HCT116 (cell line): Measurements from ENCODE around the gene NECAB2. TPM values are rescaled to one million over a fixed set of nuclear protein-coding genes. Genes with fewer than 3 reads are reported as not detected.

Experiments
- ATAC-seq: fragments of 200-7000 bp; cut with Tn5 transposase; 2 replicates; pipeline ENCODE4 v1.9.1; 2020; ENCODE audit warnings: mild to moderate bottlenecking, moderate library complexity
- BruUV-seq: library from RNA; stranded (reverse); fragments of 400-500 nt; replicated peaks from 2 replicates; lab custom pipeline; 2021; lab: Mats Ljungman, UMichigan
- CTCF ChIA-PET: fragments of 300-600 bp; sonication (Branson Sonifier 250); formaldehyde crosslinking; loops from one replicate; lab custom pipeline; 2021; ENCODE audit warnings: antibody characterized with exemption; lab: Charles Lee
- POLR2A ChIA-PET: fragments of 300-600, 350-600 bp; sonication (Branson Sonifier 250); formaldehyde crosslinking; loops from one replicate; lab custom pipeline; 2021; ENCODE audit warnings: antibody characterized with exemption; lab: Charles Lee
- RAD21 ChIA-PET, 2 experiments: fragments of 300-600 bp; sonication (Branson Sonifier 250); formaldehyde crosslinking; loops; one replicate each; lab custom pipeline; 2023; ENCODE audit warnings: low total read pairs in 2 of 2; ENCODE audit not compliant: uncharacterized antibody in 2 of 2, unreplicated experiment in 2 of 2, low non-redundant PET in 1 of 2; lab: Charles Lee
- DNase-seq: peaks from one replicate; pipeline ENCODE4 v3.0.0-alpha.2; 2010; ENCODE audit warnings: low read depth, low spot score
- H2AFZ ChIP-seq: fragments of 200-600 bp; shearing (Covaris generic), sonication (generic); 2 replicates; pipeline ENCODE4 v1.6.1; 2017; ENCODE audit warnings: low read depth, mixed run types, mixed read lengths, antibody characterized with exemption, low read length; ENCODE audit not compliant: poor library complexity, severe bottlenecking
- H3K27ac ChIP-seq: 2 replicates; pipeline ENCODE4 v1.5.1; 2012; ENCODE audit warnings: low read depth, low read length
- H3K27me3 ChIP-seq: fragments of 200-600 bp; sonication (generic); 2 replicates; pipeline ENCODE4 v1.6.1; 2016; ENCODE audit warnings: mixed run types, low read length, mixed read lengths; ENCODE audit not compliant: insufficient read depth
- H3K36me3 ChIP-seq, 2 experiments: fragments of 200-500 bp in 1 of 2; fragments of 200-600 bp in 1 of 2; sonication (Bioruptor generic) in 1 of 2; sonication (generic) in 1 of 2; 2 replicates each; pipeline versions ENCODE4 v1.5.1 to v1.6.1; 2014 to 2016; ENCODE audit warnings: low read length in 2 of 2, inconsistent platforms in 1 of 2, mixed read lengths in 1 of 2, mixed run types in 1 of 2; ENCODE audit not compliant: insufficient read depth in 2 of 2, control insufficient read depth in 1 of 2
- H3K4me1 ChIP-seq, 2 experiments: fragments of 200-600 bp in 1 of 2; sonication (generic) in 1 of 2; 2 replicates each; pipeline versions ENCODE4 v1.5.1 to v1.6.1; 2012 to 2017; ENCODE audit warnings: low read length in 2 of 2, inconsistent platforms in 1 of 2, mild to moderate bottlenecking in 1 of 2, mixed read lengths in 1 of 2, mixed run types in 1 of 2, moderate library complexity in 1 of 2; ENCODE audit not compliant: insufficient read depth in 2 of 2, control insufficient read depth in 1 of 2
- H3K4me2 ChIP-seq: fragments of 200-600 bp; sonication (generic); 2 replicates; pipeline ENCODE4 v1.6.1; 2017; ENCODE audit warnings: mixed run types, low read length, mixed read lengths
- H3K4me3 ChIP-seq, 2 experiments: fragments of 200-600 bp in 1 of 2; sonication (generic) in 1 of 2; replicated peaks in 1 of 2; 2 replicates each; pipeline ENCODE4 v1.5.1; 2011 to 2016; ENCODE audit warnings: low read length in 2 of 2, control low read depth in 1 of 2, low read depth in 1 of 2, mild to moderate bottlenecking in 1 of 2, mixed read lengths in 1 of 2, mixed run types in 1 of 2
- H3K79me2 ChIP-seq: fragments of 200-600 bp; sonication (generic); 2 replicates; pipeline ENCODE4 v1.6.1; 2017; ENCODE audit warnings: mild to moderate bottlenecking, mixed run types, low read length, moderate library complexity, mixed read lengths; ENCODE audit not compliant: insufficient read depth
- H3K9ac ChIP-seq: fragments of 200-600 bp; sonication (generic); 2 replicates; pipeline ENCODE4 v1.6.1; 2016; ENCODE audit warnings: low read length, mixed read lengths
- H3K9me2 ChIP-seq: fragments of 200-600 bp; sonication (generic), shearing (Covaris generic); 2 replicates; pipeline ENCODE4 v1.6.1; 2017; ENCODE audit warnings: mixed run types, mild to moderate bottlenecking, moderate library complexity; ENCODE audit not compliant: insufficient read depth
- H3K9me3 ChIP-seq, 2 experiments: fragments of 200-500 bp in 1 of 2; fragments of 200-600 bp in 1 of 2; sonication (Bioruptor generic) in 1 of 2; sonication (generic) in 1 of 2; 2 replicates each; pipeline ENCODE4 v1.6.1; 2014 to 2017; ENCODE audit warnings: low read length in 2 of 2, mixed read lengths in 2 of 2, inconsistent platforms in 1 of 2, low read depth in 1 of 2, mild to moderate bottlenecking in 1 of 2, mixed run types in 1 of 2, moderate library complexity in 1 of 2; ENCODE audit not compliant: control insufficient read depth in 1 of 2, insufficient read depth in 1 of 2
- H4K20me1 ChIP-seq: fragments of 200-600 bp; sonication (generic), shearing (Covaris generic); 2 replicates; pipeline ENCODE4 v1.6.1; 2017; ENCODE audit warnings: mixed run types, mild to moderate bottlenecking, moderate library complexity; ENCODE audit not compliant: insufficient read depth
- EGR1 ChIP-seq: IDR thresholded peaks from 2 replicates; pipeline ENCODE4 v1.6.1; 2012; ENCODE audit warnings: low read depth
- POLR2AphosphoS5 ChIP-seq: IDR thresholded peaks from 2 replicates; pipeline ENCODE4 v1.6.1; 2011; ENCODE audit warnings: mild to moderate bottlenecking, low read depth, low read length, moderate library complexity
- RAD21 ChIP-seq: IDR thresholded peaks from 2 replicates; pipeline ENCODE4 v1.6.1; 2012; ENCODE audit warnings: low read depth, mild to moderate bottlenecking
- YY1 ChIP-seq: IDR thresholded peaks from 2 replicates; pipeline ENCODE4 v1.6.1; 2011; ENCODE audit warnings: low read length, low read depth, moderate library complexity, mild to moderate bottlenecking; ENCODE audit not compliant: insufficient replicate concordance; ENCODE audit errors: extremely low read depth
- intact Hi-C: fragments of 100-400 bp; cut with micrococcal nuclease; formaldehyde crosslinking; loops from 2 replicates; pipeline ENCODE4 v1.10.0; 2022
- total RNA-seq: library from RNA; stranded (reverse); gene quantifications from one replicate; pipeline ENCODE4 v1.2.1, GENCODE V29; 2021; ENCODE audit not compliant: unreplicated experiment
- TF ChIP-seq, protein P1 (sequence below): IDR thresholded peaks from 2 replicates; pipeline ENCODE4 v1.6.1; 2012; ENCODE audit warnings: low read depth

NECAB2 gene
- total RNA-seq, 1 experiment from 2014 or later: 0.61 TPM

DNA sequence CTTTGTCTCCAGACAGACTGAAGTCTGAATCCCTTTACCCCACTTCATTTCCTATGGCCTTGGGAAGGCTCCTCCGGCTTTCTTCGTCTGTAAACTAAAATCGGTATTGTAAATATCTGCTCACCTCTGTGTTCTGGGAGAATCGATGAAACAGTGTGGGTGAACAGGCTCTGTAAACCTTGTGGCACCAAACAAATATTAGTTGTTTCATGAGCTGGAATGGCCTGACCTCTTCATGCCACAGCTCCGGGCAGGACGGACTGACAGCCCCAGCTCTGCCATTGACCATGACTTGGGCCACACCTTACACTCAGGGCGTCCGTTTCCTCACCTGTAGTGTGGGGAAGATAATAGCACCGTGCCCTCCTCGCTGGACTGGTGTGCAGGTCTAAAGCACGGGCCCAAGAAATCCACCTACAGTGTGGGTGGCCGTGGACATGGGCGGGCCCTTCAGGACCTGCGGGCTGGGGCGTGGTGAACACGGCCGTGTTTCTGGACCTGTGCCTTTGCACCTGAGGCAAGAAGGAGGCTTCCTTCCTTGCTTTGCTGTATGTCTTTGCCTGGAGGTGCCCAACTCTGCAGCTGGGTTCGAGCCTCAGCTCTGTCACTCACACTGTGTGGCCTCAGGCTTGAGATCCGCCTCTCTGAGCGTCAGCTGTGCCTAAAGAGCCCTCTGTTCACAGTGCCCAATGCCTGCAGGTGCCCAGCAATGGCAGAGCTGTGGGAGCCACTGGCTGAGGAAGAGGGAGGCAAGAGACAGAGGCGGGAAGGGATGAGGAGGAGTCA is 21.1 kb upstream of the NECAB2 start:
- H3K4me1 ChIP-seq: peaks cover under 1 to 1% of the 10 kb centered on the region in 2 experiments; a peak in 2 of 4 replicates

More for the DNA sequence above, 21.1 kb upstream of the NECAB2 start:
- H3K79me2 ChIP-seq: no peaks in the 10 kb centered on the region
- H2AFZ ChIP-seq: no peak overlapping the region
- H3K9me3 ChIP-seq: no peaks in the 10 kb centered on the region
- H3K36me3 ChIP-seq: no peaks in the 10 kb centered on the region
- no peak overlapping the region for H3K4me3 ChIP-seq
- no peak overlapping the region for H3K27ac ChIP-seq
- H3K27me3 ChIP-seq: no peaks in the 10 kb centered on the region
- H4K20me1 ChIP-seq: no peaks in the 10 kb centered on the region
- DNase-seq: no peak
- no peak for TF ChIP-seq RAD21
- TF ChIP-seq, protein P1, sequence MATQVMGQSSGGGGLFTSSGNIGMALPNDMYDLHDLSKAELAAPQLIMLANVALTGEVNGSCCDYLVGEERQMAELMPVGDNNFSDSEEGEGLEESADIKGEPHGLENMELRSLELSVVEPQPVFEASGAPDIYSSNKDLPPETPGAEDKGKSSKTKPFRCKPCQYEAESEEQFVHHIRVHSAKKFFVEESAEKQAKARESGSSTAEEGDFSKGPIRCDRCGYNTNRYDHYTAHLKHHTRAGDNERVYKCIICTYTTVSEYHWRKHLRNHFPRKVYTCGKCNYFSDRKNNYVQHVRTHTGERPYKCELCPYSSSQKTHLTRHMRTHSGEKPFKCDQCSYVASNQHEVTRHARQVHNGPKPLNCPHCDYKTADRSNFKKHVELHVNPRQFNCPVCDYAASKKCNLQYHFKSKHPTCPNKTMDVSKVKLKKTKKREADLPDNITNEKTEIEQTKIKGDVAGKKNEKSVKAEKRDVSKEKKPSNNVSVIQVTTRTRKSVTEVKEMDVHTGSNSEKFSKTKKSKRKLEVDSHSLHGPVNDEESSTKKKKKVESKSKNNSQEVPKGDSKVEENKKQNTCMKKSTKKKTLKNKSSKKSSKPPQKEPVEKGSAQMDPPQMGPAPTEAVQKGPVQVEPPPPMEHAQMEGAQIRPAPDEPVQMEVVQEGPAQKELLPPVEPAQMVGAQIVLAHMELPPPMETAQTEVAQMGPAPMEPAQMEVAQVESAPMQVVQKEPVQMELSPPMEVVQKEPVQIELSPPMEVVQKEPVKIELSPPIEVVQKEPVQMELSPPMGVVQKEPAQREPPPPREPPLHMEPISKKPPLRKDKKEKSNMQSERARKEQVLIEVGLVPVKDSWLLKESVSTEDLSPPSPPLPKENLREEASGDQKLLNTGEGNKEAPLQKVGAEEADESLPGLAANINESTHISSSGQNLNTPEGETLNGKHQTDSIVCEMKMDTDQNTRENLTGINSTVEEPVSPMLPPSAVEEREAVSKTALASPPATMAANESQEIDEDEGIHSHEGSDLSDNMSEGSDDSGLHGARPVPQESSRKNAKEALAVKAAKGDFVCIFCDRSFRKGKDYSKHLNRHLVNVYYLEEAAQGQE: no peak
- no peak for TF ChIP-seq EGR1
- no peak for TF ChIP-seq POLR2AphosphoS5
- TF ChIP-seq YY1: no peak
- TF ChIP-seq, all 23 proteins: peak for 0
- no peaks in the 10 kb centered on the region for H3K9me2 ChIP-seq
- RAD21 ChIA-PET: no interaction called here
- POLR2A ChIA-PET: no interaction called here
- CTCF ChIA-PET: interaction anchor here (1.4 kb wide), 1 partner anchor 20 kb away, joined by 5 read pairs; no protein-coding TSS in a partner anchor
- BruUV-seq: no TSS peak
- H3K9ac ChIP-seq: no peak overlapping the region
- no peak overlapping the region for H3K4me2 ChIP-seq
- no peak for ATAC-seq
- intact Hi-C loops: no loop called here
